ENCODE results near the gene SWSAP1. TPM values are rescaled to one million over a fixed set of nuclear protein-coding genes. Genes with fewer than 3 reads are reported as not detected.

SWSAP1 gene
- total RNA-seq, 1 experiment from 2014 or later: 3.0 TPM

GRCh38 chr19:11418549-11419506 is 44.4 kb downstream of the SWSAP1 start, which contains the start of gene RGL3 (continued):
- TF ChIP-seq FOXP1 (CRISPR knock-in tag; IDR thresholded peaks at IDR 0.05; ENCODE audit: borderline replicate concordance): peak; percentile 74; the same call in 1 of the 2 replicates
- TF ChIP-seq JUN (CRISPR knock-in tag; IDR thresholded peaks at IDR 0.05): no peak
- no peak for TF ChIP-seq ATF3 (CRISPR knock-in tag; conservative IDR thresholded peaks at IDR 0.05)
- no peak for TF ChIP-seq ZNF396 (CRISPR knock-in tag; IDR thresholded peaks at IDR 0.05; ENCODE audit: borderline replicate concordance)
- TF ChIP-seq MXD4 (CRISPR knock-in tag; IDR thresholded peaks at IDR 0.05; ENCODE audit: borderline replicate concordance): no peak

- DNase-seq (ENCODE audit: low spot score): peak; percentile 72
- TF ChIP-seq CDX4 (CRISPR knock-in tag; IDR thresholded peaks at IDR 0.05; ENCODE audit: borderline replicate concordance) (no peak), ERG (CRISPR knock-in tag; IDR thresholded peaks at IDR 0.05) (no peak), ELF4 (CRISPR knock-in tag; IDR thresholded peaks at IDR 0.05; ENCODE audit: low read depth) (no peak), SOX15 (CRISPR knock-in tag; IDR thresholded peaks at IDR 0.05) (no peak), ATF3 (CRISPR knock-in tag; conservative IDR thresholded peaks at IDR 0.05) (no peak), USF2 (CRISPR knock-in tag; IDR thresholded peaks at IDR 0.05) (peak; percentile 55; the same call in 1 of the 2 replicates), ZNF138 (CRISPR knock-in tag; conservative IDR thresholded peaks at IDR 0.05) (0 out of 2 replicates have a peak, but pooled peaks have one; percentile 17), HMGA2 (CRISPR knock-in tag; IDR thresholded peaks at IDR 0.05) (no peak), IRF2 (CRISPR knock-in tag; IDR thresholded peaks at IDR 0.05; ENCODE audit: borderline replicate concordance, low read depth) (no peak), ZNF281 (CRISPR knock-in tag; IDR thresholded peaks at IDR 0.05) (no peak), JAZF1 (CRISPR knock-in tag; IDR thresholded peaks at IDR 0.05) (no peak), EMX1 (CRISPR knock-in tag; IDR thresholded peaks at IDR 0.05) (no peak), STAT6 (CRISPR knock-in tag; conservative IDR thresholded peaks at IDR 0.05; ENCODE audit: low read depth) (no peak), PRDM15 (CRISPR knock-in tag; IDR thresholded peaks at IDR 0.05) (no peak)
These were observed 46.2 kb downstream of the SWSAP1 start for GRCh38 chr19:11420429-11421370.

More at GRCh38 chr19:11420429-11421370, 46.2 kb downstream of the SWSAP1 start:
- peaks cover 29% of the 10 kb centered on the region for H3K27me3 Mint-ChIP-seq (ENCODE audit: low read depth)
- ChIA-PET POLR2A (interaction anchor here (0.5 to 7.8 kb wide), 11 partner anchors 10 to 832 kb away, joined by 3 to 115 read pairs (median 6); partner anchors contain the start of genes CCDC159, EPOR, ODAD3 and PRKCSH), CTCF (interaction anchor here (0.6 to 7.8 kb wide), 18 partner anchors 14 to 1340 kb away, joined by 3 to 308 read pairs (median 7); partner anchors contain the start of genes CCDC159, EPOR, ODAD3 and PRKCSH)
- H3K4me3 Mint-ChIP-seq: peak overlapping the region; percentile 87
- no peaks in the 10 kb centered on the region for H3K36me3 Mint-ChIP-seq
- H3K9me3 Mint-ChIP-seq: no peaks in the 10 kb centered on the region
- H3K27ac Mint-ChIP-seq: peak overlapping the region; percentile 72; the same call in 1 of the 2 replicates
- 0 out of 2 replicates have a peak, but pooled peaks have one; percentile 1 for ATAC-seq
- peaks cover 19% of the 10 kb centered on the region for H3K4me1 Mint-ChIP-seq

Measured in WTC11 (cell line).